Hematopoietic multipotent progenitor cell treated with erythropoietin and hydrocortisone succinate and interleukin-3 and kit ligand, for 4 days (in vitro differentiated cells): ENCODE data around the gene LUZP1.

Experiments
- DNase-seq: peaks from one replicate; pipeline ENCODE4 v3.0.0-alpha.2; 2015

LUZP1 gene

GRCh38 chr1:23188434-23188884 lies 19.8 kb upstream of the LUZP1 start:
- DNase-seq = no peak

DNA sequence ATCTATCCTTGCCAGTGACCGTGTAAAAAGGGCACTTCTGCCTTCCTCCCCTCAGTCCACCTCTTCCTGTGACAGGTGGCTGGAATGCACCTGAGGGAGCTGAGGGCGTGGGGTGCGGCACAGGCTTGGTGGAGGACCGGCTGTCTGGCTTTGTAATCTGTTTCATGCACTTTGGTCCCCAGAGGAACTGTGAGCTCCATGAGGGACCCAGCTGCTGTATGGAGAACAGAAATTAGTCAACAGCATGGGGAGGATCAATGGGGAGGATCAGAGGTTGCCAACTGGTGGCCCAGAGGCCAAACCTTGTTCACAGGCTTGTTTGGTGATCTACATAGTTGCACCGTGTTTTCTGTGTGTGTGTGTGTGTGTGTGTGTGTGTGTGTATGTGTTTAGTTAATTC lies 19.0 kb upstream of the LUZP1 start:
- DNase-seq = no peak

- no peak for DNase-seq
Measured at GRCh38 chr1:23185381-23185780, 16.7 kb upstream of the LUZP1 start.

DNA sequence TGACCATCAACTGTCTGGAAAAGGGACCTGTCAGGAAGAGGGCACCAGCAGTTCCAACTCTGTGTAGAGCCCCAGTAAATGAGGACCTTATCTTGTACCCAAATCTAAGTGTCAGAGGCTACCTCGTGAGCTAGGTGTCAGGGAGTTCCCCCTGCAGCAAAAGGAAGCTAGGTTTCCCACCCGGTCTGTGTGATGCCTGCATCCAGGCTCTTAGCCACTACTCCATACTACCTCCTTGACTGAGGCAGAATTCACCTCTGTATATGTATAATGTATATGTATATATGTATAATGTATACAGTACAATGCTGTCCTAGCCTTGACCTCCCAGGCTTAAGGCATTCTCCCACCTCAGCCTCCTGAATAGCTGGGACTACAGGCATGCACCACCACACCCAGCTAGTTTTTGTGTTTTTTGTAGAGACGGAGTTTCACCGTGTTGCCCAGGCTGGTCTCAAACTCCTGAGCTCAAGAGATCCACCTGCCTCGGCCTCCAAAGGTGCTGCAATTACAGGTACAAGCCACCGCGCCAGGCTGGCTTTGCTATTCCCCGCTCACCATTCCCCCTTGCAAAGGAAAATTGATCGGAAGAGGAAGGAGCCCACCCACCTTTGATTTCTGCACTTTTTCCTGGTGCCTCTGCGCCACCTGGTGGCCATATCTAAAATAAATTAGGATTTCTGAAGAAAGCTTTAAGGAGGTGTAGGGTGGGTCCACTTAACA lies 15.7 kb upstream of the LUZP1 start:
- peak; percentile 79 for DNase-seq

DNA sequence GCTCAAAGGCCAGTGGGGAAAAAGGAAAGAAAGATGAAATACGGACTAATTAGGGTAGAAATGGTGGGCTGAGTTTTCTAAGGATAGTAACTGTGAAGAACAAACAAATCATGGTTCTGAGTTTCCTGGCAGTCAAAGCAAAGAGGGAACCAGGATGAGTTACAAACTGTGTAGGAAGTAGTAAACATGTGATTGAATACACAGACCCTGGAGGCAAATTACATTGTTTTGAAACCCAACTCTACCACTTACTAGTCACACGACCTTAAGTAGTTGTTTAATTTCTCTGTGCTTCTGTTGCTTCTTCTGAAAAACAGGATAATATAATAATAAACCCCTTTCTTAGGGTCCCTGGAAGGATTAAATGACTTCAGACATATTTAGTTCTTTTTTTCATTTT lies 11.2 kb upstream of the LUZP1 start:
- DNase-seq = no peak

- DNase-seq = peak; percentile 71
Measured at GRCh38 chr1:23178950-23179349, 10.3 kb upstream of the LUZP1 start.

DNA sequence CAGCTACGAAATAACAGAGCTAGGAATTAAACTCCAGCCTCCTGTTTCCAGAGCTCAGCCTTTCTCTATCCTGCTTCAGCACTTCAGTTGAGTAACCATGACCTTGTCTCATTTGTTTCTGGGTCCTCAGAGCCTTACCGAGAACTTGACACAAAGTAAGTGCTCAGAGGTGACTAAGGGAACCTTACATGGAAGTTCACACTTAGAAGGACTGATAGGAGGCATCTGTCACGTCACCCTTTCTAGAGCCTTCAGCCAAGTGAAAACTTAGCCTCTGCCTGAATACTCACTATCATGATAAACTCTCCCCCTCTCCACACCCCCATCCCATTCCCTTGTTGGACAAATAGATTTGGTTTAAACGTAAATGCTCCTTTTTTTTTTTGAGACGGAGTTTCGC lies 9.8 kb upstream of the LUZP1 start:
- DNase-seq = no peak

DNA sequence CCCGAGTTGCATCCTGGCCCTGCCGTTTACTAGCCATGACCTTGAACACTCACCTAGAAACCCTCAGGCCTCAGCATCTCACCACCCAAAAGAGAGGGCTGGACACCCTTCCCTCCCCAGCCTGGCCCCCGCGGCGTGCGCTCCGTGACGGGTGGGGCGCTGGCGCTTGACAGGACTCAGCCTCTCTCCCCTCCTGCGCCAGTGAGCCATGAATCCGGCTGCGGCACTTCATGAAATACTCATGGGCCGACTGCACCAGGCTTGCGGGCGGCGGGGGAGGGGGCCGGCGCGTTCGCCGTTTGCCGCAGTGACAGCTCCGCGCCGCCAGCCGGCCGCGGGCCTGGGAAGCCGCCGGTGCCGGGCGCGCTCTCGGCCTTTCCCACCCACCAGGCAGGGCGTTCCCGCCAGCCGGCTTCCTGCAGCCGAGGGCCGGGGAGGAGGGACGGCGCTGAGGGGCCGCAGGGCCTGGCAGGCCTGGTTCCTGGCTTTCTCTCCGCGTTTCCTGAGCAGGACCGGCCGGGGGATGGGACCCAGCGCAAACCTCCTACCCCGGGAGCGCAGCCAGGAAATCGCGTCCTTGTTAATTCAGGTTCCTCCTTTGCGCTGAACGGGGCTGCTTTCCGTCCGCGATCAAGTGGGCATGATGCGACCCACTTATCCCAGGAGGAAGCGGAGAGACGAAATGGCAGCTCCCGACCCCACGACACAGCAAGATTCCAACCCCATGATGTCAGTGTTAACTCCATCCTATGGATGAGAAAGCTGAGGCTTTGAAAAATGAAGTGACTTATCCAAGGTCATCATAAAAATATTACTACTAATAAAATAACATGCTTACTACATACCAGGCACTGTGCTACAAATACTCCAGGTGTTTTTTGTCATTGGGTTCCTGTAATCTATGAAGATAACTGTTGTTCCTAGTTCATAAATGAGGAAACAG lies 9.1 kb upstream of the LUZP1 start:
- peak; percentile 81 for DNase-seq

DNA sequence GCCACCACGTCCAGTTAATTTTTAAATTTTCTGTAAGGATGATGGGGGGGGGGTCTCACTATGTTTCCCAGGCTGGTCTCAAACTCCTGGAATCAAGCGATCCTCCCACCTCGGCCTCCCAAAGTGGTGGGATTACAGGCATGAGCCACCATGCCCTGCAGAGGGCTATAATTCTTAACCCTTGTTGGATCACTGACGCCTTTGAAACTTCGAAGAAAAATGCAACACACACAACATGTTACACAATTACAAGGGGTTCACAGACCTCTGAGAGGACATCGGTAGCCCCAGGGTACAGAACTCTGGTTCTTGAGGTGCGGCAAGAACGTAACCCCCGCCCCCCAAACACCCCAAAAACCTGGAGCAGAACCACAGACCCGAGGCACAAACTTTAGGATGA lies 8.4 kb upstream of the LUZP1 start:
- peak; percentile 25 for DNase-seq

DNA sequence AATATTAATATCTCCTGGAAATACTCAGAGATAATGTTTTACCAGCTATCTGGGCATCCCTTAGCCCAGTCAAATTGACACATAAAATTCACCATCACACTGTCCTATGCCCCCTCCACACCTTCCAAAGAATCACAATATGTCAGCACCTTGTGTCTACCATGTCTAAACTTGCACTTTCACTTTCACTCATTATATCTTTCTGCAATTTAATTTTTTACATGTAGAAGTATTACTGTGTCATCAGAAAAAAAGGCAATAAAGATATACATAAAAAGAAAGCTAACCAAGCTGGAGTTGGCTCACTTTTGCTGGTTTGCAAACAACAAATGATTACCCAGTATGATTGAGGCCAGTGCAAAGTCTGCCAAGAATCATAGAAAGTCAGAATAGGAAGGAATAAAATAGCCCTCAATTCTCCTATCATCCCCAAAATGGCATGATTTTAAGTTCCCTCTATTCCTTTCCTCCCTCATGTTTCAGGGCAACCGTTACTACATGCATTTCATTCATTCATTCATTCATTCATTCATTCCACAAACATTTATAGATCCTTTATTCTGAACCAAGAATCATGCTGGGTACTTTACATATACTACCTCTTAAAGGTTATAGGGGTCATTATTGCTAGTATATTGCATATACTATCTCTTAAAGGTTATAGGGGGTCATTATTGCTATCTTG lies 5.9 kb upstream of the LUZP1 start:
- DNase-seq = no peak

- DNase-seq = no peak
Measured at GRCh38 chr1:23171181-23171755, 2.6 kb upstream of the LUZP1 start.

DNA sequence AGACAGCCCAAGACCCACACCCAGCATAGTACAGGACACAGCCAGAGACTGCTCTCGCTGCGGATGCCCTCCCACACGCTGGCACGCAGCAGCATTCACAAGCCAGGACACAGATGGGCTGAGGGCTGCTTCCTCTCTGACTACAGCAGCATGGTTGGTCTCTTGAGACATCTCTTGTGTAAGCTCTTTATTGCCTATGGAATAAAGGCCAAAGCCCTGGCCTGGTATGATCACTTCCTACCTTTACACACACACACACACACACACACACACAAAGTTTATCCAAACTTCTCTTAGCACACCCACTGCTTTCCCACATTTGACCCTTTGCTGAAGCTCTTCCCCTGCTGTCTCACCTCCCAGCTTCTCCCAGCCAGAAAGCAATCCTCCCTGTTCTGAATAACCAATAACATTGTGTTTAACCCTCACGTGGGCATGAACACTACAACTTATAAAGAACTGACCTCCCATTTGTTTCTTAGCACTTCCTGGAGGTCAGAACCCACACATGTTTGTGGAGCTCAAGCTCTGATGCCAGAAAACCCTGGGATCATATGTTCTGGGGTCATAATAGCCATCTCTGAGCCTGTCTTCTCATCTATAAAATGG lies 1.2 kb upstream of the LUZP1 start:
- DNase-seq = peak; percentile 92

GRCh38 chr1:23169195-23169575 lies 529 bp upstream of the LUZP1 start:
- DNase-seq = no peak

- peak; percentile 64 for DNase-seq
Measured at GRCh38 chr1:23168079-23168444, 594 bp downstream of the LUZP1 start.

GRCh38 chr1:23167353-23168078 lies 1.1 kb downstream of the LUZP1 start:
- peak; percentile 64 for DNase-seq

DNA sequence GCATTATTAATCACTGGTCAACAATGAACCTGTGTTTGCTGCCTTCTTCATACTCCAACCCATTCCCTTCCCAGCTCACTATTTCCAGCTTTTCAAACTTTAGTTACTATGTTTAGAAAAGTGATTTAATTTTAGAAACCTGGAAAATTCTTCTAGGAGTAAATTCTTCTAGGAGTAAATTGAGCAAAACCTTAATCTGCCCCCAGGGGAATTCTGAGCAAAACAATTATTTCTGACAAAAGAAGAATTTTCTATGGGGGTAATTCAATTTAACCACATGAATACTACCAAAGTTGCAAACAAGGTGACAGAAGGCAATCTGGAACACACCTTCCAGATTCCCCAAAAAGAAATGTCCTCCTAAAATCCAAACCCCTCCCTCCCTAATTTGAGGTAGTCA lies 1.8 kb downstream of the LUZP1 start:
- no peak for DNase-seq

DNA sequence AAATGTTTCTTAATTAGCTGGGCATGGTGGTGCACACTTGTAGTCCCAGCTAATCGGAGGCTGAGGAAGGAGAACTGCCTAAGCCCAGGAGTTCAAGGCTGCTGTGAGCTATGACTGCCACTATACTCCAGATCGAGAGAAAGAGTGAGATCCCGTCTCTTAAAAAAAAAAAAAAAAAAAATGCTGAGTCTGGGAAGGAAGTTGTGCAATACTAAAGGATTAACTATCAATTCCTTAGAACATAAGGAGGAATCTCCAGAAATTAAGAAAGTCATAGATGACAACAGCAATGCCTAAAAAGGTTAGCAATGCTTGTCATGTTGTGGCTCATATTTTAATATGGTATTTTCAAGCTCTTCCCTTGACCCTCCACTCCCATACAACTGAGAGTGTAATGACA lies 5.3 kb downstream of the LUZP1 start:
- no peak for DNase-seq

DNA sequence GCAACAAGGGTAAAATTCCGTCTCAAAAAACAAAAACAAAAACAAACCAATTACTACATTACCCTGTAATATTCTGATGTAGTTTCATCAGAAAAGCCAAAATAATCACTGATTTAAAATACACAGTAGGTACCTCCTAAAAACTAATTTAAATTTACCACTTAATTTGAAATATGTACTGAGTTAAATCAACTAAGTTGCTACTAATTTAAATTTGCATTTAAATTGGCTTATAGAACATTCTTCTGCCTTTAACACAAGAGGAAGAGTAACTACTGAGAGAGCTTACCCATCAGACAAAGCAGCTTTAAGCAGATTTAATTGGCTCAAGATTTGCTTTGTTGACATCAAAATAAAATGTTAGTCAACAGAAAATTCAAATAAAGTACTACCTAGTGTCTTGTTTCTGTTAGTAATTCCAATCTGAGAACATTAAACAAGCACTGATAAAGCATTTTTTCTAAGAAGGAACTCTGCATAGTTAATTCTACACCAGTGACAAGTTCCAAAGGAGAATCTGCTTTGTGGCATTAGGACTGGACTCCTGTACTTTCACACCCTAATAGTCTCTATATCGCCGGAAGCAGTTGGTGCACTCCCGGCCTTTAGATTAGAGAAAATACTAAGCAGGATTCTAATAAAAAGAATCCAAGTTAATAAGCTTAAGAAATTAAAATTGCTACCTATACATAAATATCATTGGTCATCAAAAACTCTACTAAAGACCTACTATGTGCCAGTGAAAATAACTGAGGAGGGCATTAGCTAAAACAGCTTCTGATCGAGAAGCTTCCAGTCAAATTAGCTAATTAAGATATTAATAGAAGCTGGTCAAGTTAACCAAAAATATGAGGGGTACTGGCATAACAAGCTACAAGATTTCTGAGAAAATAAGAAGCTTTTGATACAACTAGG lies 8.4 kb downstream of the LUZP1 start:
- DNase-seq = no peak

DNA sequence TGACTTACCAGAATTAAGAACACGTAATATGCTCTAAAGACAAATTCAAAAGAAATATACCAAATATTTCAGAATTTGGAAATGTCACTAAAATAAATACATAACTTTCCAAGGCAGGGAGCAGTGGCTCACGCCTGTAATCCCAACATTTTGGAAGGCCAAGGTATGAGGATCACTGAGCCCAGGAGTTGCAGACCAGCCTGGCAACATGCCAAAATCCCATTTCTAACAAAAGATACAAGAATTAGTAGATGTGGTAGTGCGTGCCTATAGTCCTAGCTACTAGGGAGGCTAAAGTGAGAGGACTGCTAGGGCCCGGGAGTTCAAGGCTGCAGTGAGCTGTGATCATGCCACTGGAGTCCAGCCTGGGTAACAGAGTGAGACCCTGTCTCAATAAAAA lies 11.7 kb downstream of the LUZP1 start:
- DNase-seq = no peak

DNA sequence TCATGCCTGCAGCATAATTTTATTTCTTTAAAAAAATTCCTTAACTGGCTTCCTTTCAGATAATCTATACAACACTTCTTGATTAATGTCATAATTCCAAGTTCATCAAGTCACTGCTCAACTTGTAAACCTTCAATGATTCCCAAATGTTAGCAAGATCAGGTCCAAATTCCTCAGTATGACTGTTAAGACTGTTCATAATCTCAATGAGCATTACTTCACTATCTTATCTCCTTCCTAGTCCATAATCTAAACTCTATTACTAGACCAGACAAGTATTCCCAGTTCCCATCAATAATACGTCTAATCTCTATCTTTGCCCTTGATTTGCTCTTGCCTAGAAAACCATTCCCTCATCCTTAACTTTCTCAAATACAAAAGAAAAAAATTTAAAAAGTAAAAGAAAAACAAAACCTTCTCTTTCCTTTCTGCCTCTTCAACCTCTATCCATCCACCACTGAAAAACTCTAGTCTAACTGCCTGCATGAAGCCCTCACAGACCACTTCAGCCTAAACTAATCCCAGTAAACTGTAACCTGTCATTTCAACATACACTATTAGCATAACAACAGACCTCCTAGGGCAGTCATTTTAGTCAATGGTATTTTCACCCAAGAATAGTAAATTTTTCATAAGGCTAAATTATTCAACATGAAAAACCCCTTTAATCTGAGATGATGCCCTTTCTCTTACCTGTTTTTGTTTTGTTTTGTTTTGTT lies 15.5 kb downstream of the LUZP1 start:
- DNase-seq = no peak
